GM10266 (cell line): ENCODE measurements around the gene MEGF11.

Experiments used
- DNase-seq: peaks from one replicate; pipeline ENCODE4 v3.0.0; 2012; ENCODE audit errors: extremely low spot score
- TF ChIP-seq, protein P1 (sequence below): IDR thresholded peaks from 2 replicates; pipeline ENCODE4 v1.5.1; 2012; ENCODE audit warnings: mild to moderate bottlenecking, low read depth; ENCODE audit not compliant: control insufficient read depth, insufficient read depth; ENCODE audit errors: missing control alignments

The MEGF11 gene

DNA sequence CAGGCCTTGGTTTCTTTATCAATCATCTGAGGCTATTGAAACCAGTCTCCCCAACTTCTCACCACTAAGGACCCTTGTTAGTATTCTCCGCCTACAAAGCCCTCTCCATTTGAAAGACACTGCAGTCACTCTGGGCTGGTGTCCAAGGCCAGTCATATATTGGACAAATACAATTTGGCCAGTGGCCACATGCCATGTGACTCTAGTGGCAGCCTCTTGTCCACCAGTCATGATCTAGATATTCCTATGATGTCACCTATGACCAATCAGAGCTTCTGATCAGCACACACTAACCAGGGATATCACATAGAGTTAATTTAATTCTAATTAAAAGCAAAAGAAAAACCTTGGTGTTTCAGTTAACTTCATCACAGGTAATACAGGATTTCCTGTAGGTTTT lies 316.1 kb downstream of the MEGF11 start:
- TF ChIP-seq, protein P1, sequence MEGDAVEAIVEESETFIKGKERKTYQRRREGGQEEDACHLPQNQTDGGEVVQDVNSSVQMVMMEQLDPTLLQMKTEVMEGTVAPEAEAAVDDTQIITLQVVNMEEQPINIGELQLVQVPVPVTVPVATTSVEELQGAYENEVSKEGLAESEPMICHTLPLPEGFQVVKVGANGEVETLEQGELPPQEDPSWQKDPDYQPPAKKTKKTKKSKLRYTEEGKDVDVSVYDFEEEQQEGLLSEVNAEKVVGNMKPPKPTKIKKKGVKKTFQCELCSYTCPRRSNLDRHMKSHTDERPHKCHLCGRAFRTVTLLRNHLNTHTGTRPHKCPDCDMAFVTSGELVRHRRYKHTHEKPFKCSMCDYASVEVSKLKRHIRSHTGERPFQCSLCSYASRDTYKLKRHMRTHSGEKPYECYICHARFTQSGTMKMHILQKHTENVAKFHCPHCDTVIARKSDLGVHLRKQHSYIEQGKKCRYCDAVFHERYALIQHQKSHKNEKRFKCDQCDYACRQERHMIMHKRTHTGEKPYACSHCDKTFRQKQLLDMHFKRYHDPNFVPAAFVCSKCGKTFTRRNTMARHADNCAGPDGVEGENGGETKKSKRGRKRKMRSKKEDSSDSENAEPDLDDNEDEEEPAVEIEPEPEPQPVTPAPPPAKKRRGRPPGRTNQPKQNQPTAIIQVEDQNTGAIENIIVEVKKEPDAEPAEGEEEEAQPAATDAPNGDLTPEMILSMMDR, result no peak

GRCh38 chr15:65937054-65937453 lies 316.5 kb downstream of the MEGF11 start:
- TF ChIP-seq, protein P1, result no peak
- no peak for DNase-seq

More for the DNA sequence above, 316.1 kb downstream of the MEGF11 start:
- DNase-seq, result no peak

GRCh38 chr15:65936282-65936681 lies 317.3 kb downstream of the MEGF11 start:
- DNase-seq, result no peak
- TF ChIP-seq, protein P1, result no peak

GRCh38 chr15:65935391-65935790 lies 318.2 kb downstream of the MEGF11 start:
- no peak for DNase-seq
- TF ChIP-seq, protein P1, result no peak

DNA sequence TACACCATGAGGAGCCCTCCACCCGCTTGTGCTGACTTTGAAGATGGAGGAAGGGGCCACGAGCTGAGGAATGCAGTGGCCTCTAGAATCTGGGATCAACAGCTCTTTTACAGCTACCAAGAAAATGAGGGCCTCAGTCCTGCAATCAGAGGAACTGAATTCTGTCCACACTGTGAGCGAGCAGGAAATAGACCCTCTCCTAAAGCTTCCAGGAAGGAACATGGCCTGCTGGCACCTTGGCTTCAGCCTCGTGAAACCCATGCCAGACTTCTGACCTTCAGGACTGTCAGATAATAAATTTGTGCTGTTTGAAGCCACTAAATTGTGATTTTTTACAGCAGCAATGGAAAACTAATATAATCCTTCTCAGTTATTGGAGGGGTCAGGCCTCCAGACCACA lies 322.3 kb downstream of the MEGF11 start:
- TF ChIP-seq, protein P1, result no peak
- DNase-seq, result no peak

GRCh38 chr15:65930134-65930533 lies 323.4 kb downstream of the MEGF11 start:
- DNase-seq, result no peak
- TF ChIP-seq, protein P1, result no peak

- no peak for DNase-seq
- TF ChIP-seq, protein P1, result no peak
Observed at GRCh38 chr15:65929573-65929972, 324.0 kb downstream of the MEGF11 start.

GRCh38 chr15:65927545-65927944 lies 326.0 kb downstream of the MEGF11 start:
- no peak for DNase-seq

More at GRCh38 chr15:65927545-65927944, 326.0 kb downstream of the MEGF11 start:
- TF ChIP-seq, protein P1, result no peak
